ENCODE results near the gene MGAT1. TPM values are rescaled to one million over a fixed set of nuclear protein-coding genes. Genes with fewer than 3 reads are reported as not detected.
A peak's percentile ranks its signal among the peaks of the same experiment; 100 is the strongest.
"Not testable (repeated sequence)": the region's sequence is repeated elsewhere in the genome, so short reads cannot be mapped to it uniquely, and the experiment has no call there.

MGAT1 gene
- total RNA-seq, 1 donor from 2014 or later = 152 TPM

DNA sequence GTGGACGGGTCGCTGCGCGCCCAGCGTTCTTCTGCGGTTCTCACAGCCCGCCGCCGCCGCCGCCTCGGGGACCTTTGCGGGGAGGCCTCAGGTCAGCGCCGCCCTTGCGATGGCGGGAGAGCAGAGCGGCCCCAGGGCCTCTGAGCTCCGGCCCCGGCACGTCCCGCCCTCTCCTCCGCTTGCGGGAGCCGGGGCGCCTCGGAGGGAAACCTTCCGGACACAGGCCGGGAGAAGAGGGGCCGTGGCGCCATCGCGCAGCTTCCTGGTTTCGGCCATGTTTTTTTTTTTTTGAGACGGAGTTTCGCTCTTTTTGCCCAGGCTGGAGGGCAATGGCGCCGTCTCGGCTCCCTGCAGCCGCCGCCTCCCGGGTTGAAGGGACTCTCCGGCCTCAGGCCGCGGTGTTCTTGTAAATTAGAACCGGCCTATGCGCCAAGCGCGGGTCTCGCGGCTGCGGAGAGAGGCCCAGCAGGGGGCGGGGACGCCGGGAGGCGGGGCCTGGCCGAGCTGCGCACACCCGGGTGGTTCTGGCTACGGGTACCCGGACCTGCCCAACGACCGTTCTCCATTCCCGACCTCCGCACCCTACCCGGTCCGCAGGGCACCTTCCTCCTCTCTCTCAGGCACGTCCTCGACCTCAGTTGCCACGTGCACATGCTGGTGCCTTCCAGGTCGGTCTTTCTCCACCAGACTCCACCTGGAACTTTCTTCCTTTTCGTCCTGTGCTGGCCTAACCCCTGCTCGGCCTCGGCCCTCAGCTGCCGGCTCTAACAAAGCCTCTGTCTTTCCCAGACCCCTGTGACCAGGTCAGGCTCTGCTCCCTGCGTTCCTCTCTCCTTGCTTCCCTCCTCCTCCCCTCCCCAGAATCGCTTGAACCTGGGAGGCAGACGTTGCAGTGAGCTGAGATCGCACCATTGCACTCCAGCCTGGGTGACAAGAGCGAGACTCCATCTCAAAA lies 28.8 kb upstream of the MGAT1 start:
- Histone ChIP-seq H3K4me1 (peaks cover 51% of the 10 kb centered on the region), H3K9me3 (no peaks in the 10 kb centered on the region), H3K36me3 (peaks cover 0 to 16% of the 10 kb centered on the region in 2 donors), H3K27ac (peak overlapping the region; percentile 98), H3K27me3 (no peaks in the 10 kb centered on the region), H3K4me3 (peak overlapping the region; percentile 86 to 96)
- intact Hi-C loops (cut with DNase I) = loop anchor here (10.0 kb wide), 1 partner anchor 413 kb away; the partner anchor contains the start of gene RACK1
- no peak for DNase-seq (ENCODE audit: extremely low spot score in 2 of 2)
- TF ChIP-seq, protein P1, sequence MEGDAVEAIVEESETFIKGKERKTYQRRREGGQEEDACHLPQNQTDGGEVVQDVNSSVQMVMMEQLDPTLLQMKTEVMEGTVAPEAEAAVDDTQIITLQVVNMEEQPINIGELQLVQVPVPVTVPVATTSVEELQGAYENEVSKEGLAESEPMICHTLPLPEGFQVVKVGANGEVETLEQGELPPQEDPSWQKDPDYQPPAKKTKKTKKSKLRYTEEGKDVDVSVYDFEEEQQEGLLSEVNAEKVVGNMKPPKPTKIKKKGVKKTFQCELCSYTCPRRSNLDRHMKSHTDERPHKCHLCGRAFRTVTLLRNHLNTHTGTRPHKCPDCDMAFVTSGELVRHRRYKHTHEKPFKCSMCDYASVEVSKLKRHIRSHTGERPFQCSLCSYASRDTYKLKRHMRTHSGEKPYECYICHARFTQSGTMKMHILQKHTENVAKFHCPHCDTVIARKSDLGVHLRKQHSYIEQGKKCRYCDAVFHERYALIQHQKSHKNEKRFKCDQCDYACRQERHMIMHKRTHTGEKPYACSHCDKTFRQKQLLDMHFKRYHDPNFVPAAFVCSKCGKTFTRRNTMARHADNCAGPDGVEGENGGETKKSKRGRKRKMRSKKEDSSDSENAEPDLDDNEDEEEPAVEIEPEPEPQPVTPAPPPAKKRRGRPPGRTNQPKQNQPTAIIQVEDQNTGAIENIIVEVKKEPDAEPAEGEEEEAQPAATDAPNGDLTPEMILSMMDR (IDR thresholded peaks at IDR 0.05) = no peak
- TF ChIP-seq POLR2AphosphoS5 (IDR thresholded peaks at IDR 0.05; ENCODE audit: insufficient read depth in 1 of 2, low read depth in 1 of 2) = peak; percentile 76 to 95
- TF ChIP-seq POLR2A (IDR thresholded peaks at IDR 0.05) = peak in 1 of 2 donors; percentile 85

DNA sequence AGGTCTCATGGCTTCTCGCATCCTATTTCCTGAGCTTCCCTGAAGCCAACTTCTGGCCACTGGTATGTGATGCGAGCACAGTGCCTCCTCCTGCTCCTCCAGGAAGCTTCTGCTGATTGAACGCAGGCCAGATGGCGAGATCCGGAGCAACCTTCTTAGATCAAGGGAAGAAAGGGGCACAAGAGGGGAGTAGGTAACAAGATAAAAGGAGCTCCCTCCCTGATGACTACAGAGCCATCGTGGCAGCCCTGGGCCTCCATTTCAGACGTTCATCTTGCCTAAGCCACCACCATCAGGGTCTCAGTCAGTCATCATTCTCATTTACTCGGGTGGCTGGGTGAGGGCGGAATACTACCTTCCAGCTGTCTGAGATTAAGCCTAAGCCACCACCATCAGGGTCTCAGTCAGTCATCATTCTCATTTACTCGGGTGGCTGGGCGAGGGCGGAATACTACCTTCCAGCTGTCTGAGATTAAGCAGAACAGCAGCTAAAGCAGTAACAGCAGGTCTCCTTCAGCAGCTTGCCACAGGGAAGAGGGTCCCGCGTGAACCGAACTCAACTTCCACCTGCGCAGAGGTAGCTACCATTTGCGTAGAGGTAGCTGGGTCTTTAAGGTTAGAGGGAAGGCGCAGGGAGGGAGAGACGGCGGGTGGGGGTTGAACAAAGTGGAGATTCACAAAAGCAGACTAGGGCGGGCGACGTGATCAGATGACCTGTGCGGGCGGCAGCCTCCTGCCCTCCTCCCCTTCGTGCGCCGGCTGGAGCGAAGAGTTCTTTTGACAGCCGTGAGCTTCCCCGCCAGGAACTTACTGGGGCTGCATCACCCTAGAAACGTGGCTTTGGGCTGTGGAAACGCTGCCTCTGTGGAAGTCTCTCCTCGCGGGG lies 27.9 kb upstream of the MGAT1 start:
- Histone ChIP-seq H3K36me3 (peaks cover 0 to 16% of the 10 kb centered on the region in 2 donors), H3K4me3 (peak overlapping the region; percentile 86 to 96), H3K27ac (peak overlapping the region; percentile 98), H3K4me1 (peaks cover 60% of the 10 kb centered on the region), H3K9me3 (no peaks in the 10 kb centered on the region), H3K27me3 (no peaks in the 10 kb centered on the region)
- intact Hi-C loops (cut with DNase I) = loop anchor here (10.0 kb wide), 1 partner anchor 414 kb away; the partner anchor contains the start of gene RACK1
- no peak for DNase-seq (ENCODE audit: extremely low spot score in 2 of 2)
- TF ChIP-seq POLR2A (IDR thresholded peaks at IDR 0.05) = peak in 1 of 2 donors; percentile 35
- TF ChIP-seq, protein P1 (IDR thresholded peaks at IDR 0.05) = no peak
- no peak for TF ChIP-seq POLR2AphosphoS5 (IDR thresholded peaks at IDR 0.05; ENCODE audit: insufficient read depth in 1 of 2, low read depth in 1 of 2)

DNA sequence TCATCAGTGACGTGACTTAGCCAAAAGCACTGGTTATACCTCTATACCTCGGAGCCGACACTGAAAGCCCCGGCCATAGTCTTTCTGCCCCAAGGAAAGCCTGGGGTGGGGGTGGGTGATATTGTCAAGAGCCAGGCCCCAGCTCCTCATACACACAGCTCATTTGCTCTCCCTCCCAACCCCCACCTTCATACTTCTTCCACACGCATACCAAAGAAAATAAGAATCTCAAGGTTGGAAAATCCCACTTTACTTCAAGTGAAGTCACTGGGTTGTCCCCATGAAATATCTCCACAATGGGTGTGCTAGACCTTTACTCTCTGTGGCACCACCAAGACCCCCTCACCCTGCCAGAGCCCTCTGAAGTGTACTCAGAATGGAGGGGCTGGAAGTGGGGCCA lies 27.1 kb upstream of the MGAT1 start:
- intact Hi-C loops (cut with DNase I) = loop anchor here (10.0 kb wide), 1 partner anchor 415 kb away; the partner anchor contains the start of gene RACK1
- peak overlapping the region; percentile 86 to 96 for H3K4me3 ChIP-seq
- no peaks in the 10 kb centered on the region for H3K9me3 ChIP-seq
- DNase-seq (ENCODE audit: extremely low spot score in 2 of 2) = no peak
- H3K4me1 ChIP-seq = peaks cover 68% of the 10 kb centered on the region
- TF ChIP-seq POLR2A (IDR thresholded peaks at IDR 0.05) (no peak), POLR2AphosphoS5 (IDR thresholded peaks at IDR 0.05; ENCODE audit: insufficient read depth in 1 of 2, low read depth in 1 of 2) (no peak)
- TF ChIP-seq, protein P1 (IDR thresholded peaks at IDR 0.05) = no peak
- H3K36me3 ChIP-seq = peaks cover 0 to 15% of the 10 kb centered on the region in 2 donors
- H3K27ac ChIP-seq = peak overlapping the region; percentile 98
- no peaks in the 10 kb centered on the region for H3K27me3 ChIP-seq

DNA sequence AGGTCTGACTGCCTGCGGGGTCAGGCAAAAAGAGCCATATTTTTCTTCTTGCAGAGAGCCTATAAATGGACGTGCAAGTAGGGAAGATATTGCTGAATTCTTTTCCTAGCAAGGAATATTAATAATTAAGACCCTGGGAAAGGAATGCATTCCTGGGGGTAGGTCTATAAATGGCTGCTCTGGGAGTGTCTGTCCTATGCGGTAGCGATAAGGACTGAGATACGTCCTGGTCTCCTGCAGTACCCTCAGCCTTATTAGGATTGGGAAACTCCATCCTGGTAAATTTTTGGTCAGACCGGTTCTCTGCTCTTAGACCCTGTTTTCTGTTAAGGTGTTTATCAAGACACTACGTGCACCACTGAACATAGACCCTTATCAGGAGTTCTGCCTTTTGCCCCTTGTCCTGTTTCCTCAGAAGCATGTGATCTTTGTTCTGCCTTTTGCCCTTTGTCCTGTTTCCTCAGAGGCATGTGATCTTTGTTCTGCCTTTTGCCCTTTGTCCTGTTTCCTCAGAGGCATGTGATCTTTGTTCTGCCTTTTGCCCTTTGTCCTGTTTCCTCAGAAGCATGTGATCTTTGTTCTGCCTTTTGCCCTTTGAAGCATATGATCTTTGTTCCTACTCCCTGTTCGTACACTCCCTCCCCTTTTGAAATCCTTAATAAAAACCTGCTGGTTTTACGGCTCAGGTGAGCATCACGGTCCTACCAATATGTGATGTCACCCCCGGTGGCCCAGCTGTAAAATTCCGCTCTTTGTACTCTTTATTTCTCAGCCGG lies 26.3 kb upstream of the MGAT1 start:
- H3K4me3 ChIP-seq; intact Hi-C loops (cut with DNase I); H3K27me3 ChIP-seq; H3K9me3 ChIP-seq; DNase-seq (ENCODE audit: extremely low spot score in 2 of 2): not testable (repeated sequence)
- H3K4me1 ChIP-seq = peaks cover 73% of the 10 kb centered on the region
- peaks cover 0 to 10% of the 10 kb centered on the region in 2 donors for H3K36me3 ChIP-seq
- H3K27ac ChIP-seq = peak overlapping the region; percentile 98

DNA sequence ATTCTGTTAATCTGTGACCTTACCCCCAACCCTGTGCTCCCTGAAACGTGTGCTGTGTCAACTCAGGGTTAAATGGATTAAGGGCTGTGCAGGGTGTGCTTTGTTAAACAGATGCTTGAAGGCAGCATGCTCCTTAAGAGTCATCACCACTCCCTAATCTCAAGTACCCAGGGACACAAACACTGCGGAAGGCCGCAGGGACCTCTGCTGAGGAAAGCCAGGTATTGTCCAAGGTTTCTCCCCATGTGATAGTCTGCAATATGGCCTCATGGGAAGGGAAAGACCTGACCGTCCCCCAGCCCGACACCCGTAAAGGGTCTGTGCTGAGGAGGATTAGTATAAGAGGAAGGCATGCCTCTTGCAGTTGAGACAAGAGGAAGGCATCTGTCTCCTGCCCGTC lies 24.8 kb upstream of the MGAT1 start:
- peaks cover 0 to 10% of the 10 kb centered on the region in 2 donors for H3K36me3 ChIP-seq
- H3K9me3 ChIP-seq; DNase-seq (ENCODE audit: extremely low spot score in 2 of 2); H3K4me3 ChIP-seq; H3K27ac ChIP-seq; intact Hi-C loops (cut with DNase I); H3K27me3 ChIP-seq: not testable (repeated sequence)
- peaks cover 66% of the 10 kb centered on the region for H3K4me1 ChIP-seq
